Measurements from ENCODE around the gene CALM3.
A peak's percentile ranks its signal among the peaks of the same experiment; 100 is the strongest.

Gene CALM3

DNA sequence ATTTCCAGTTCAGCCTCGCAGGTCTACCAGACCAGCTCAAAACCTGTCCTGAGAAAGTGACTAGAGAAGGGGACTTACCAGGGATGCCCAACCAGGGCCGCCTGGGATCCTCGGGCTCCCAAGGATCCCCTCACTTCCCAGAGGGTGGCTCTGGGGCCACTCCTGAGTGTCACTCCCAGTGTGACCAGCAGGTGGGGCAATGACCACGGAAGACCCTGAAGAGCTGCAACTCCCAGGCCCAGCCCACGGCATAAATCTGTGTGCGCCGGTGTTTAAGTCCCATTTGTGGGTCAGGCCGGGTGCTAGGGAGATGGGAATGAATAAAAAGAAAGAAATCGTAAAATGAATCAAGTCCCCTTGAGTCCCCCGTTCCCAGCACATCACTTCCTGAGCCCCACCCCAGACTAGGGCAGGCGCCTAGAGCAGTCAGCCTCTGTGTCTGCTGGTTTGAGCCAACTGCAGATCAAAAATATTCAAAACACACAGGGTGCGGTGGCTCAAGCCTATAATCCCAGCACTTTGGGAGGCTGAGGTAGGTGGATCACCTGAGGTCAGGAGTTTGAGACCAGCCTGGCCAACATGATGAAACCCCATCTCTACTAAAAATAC, 13.1 kb downstream of the CALM3 start:
- TF ChIP-seq, protein P1, sequence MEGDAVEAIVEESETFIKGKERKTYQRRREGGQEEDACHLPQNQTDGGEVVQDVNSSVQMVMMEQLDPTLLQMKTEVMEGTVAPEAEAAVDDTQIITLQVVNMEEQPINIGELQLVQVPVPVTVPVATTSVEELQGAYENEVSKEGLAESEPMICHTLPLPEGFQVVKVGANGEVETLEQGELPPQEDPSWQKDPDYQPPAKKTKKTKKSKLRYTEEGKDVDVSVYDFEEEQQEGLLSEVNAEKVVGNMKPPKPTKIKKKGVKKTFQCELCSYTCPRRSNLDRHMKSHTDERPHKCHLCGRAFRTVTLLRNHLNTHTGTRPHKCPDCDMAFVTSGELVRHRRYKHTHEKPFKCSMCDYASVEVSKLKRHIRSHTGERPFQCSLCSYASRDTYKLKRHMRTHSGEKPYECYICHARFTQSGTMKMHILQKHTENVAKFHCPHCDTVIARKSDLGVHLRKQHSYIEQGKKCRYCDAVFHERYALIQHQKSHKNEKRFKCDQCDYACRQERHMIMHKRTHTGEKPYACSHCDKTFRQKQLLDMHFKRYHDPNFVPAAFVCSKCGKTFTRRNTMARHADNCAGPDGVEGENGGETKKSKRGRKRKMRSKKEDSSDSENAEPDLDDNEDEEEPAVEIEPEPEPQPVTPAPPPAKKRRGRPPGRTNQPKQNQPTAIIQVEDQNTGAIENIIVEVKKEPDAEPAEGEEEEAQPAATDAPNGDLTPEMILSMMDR (IDR thresholded peaks at IDR 0.05; ENCODE audit: low read depth, low read length, missing control alignments), result peak; percentile 94
- Histone ChIP-seq H3K27ac (no peak overlapping the region), H3K27me3 (replicated peaks) (no peaks in the 10 kb centered on the region), H3K4me3 (ENCODE audit: low read depth, low read length) (no peak overlapping the region), H3K36me3 (replicated peaks) (peaks cover 10% of the 10 kb centered on the region)
- DNase-seq, result peak; percentile 66
- in situ Hi-C loops (cut with HindIII; ENCODE audit: low pct_ligation_motif_present, low sequenced_read_pairs), result no loop called here

DNA sequence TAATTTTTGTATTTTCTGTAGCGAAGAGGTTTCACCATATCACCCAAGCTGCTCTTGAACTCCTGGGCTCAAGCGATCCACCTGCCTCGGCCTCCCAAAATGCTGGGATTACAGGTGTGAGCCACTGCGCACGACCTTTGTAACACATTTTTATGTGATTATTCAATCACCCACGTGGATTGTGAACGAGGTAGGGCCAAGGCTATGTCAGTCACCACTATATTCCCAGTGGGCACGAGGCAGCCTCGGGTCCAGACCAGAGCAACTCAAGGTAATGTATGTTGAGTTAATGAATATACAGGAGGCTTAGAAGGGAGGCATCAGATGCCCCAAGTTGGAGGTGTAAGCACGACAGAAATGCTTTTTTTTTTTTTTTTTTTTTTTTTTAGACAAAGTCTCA, 14.8 kb downstream of the CALM3 start:
- TF ChIP-seq, protein P1 (IDR thresholded peaks at IDR 0.05; ENCODE audit: low read depth, low read length, missing control alignments), result no peak
- no peak for DNase-seq
- Histone ChIP-seq H3K27ac (no peak overlapping the region), H3K27me3 (replicated peaks) (no peaks in the 10 kb centered on the region), H3K36me3 (replicated peaks) (no peaks in the 10 kb centered on the region), H3K4me3 (ENCODE audit: low read depth, low read length) (no peak overlapping the region)
- in situ Hi-C loops (cut with HindIII; ENCODE audit: low pct_ligation_motif_present, low sequenced_read_pairs), result no loop called here

DNA sequence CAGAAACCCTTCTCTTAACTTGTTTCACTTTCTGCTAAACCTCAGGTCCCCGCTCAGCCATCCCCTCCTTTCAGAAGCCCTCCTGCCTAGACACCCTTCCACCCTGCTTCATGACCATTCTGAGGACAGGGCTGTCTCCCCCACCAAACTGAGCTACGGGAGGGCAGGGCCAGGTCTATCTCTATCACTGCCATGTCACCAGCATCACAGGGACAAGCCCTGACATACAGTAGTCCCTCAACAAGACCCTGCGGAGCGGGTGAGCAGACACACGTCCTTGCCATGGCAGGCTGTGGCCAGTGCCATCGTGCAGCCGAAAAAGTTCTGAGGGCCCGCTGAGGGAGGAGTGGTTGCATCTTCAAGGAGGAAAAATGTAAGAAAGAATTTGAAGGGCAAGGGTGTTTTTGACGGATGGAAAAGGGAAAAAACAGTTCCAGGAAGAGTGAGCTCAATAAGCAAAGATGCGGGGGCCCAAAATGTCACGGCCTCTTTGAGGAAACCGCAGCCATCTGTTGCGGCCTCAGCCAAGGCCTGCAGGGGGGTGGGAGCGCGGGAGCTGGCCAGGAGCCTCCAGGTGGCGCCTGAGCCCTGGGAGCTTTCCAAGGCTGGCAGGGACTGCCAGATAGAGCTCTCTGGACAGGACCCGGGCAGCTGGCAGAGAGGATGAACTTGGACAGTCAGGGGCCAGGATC, 15.6 kb downstream of the CALM3 start:
- DNase-seq, result no peak
- TF ChIP-seq, protein P1 (IDR thresholded peaks at IDR 0.05; ENCODE audit: low read depth, low read length, missing control alignments), result peak; percentile 74
- Histone ChIP-seq H3K27ac (no peak overlapping the region), H3K4me3 (ENCODE audit: low read depth, low read length) (no peak overlapping the region), H3K36me3 (replicated peaks) (no peaks in the 10 kb centered on the region), H3K27me3 (replicated peaks) (no peaks in the 10 kb centered on the region)
- in situ Hi-C loops (cut with HindIII; ENCODE audit: low pct_ligation_motif_present, low sequenced_read_pairs), result no loop called here

DNA sequence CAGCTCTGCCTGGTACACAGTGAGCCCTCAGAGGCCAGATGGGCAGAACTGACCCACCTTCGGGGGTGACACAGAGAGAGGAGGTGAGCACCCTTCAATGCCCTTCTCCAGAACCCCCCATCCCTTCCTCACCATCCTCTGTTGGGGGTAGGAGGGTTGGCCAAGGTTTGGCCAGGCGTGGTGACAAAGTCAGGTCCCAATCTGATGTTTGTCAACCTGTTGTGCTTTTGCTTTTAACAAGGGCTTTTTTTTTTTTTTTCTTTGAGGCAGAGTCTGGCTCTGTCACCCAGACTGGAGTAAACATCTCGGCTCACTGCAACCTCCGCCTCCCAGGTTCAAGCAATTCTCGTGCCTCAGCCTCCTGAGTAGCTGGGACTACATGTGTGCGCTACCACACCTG, 16.5 kb downstream of the CALM3 start:
- H3K4me3 ChIP-seq (ENCODE audit: low read depth, low read length), result no peak overlapping the region
- in situ Hi-C loops (cut with HindIII; ENCODE audit: low pct_ligation_motif_present, low sequenced_read_pairs), result no loop called here
- no peak overlapping the region for H3K27ac ChIP-seq
- H3K36me3 ChIP-seq (replicated peaks), result no peaks in the 10 kb centered on the region
- H3K27me3 ChIP-seq (replicated peaks), result no peaks in the 10 kb centered on the region
- TF ChIP-seq, protein P1 (IDR thresholded peaks at IDR 0.05; ENCODE audit: low read depth, low read length, missing control alignments), result no peak
- no peak for DNase-seq

DNA sequence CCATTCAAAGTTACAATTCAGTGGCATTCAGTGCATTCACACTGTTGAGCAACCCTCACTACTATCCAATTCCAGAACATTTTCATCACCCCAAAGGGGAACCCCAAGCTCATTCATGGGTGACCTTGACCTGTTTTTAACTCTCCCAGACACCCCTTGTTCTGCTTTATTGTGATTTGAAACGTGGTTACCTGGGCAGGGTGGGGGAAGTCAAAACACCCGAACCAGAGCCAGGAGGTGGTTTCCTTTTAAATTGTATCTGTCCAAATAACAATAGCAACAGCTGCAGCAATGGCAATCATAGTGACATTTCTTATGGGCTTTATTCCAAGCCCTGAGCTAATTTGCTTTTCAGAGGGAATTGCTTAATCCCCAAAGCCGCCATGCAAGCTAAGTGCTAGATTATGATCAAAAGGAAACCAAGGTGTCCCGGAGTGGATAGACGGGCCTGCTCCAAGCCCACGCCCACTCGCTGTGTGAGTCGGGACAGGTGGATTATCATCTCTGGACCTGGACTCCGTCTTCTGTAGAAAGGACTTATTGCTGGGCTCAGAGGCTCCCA, 17.6 kb downstream of the CALM3 start:
- Histone ChIP-seq H3K27me3 (replicated peaks) (no peaks in the 10 kb centered on the region), H3K4me3 (ENCODE audit: low read depth, low read length) (no peak overlapping the region), H3K27ac (no peak overlapping the region), H3K36me3 (replicated peaks) (no peaks in the 10 kb centered on the region)
- DNase-seq, result no peak
- in situ Hi-C loops (cut with HindIII; ENCODE audit: low pct_ligation_motif_present, low sequenced_read_pairs), result no loop called here
- TF ChIP-seq, protein P1 (IDR thresholded peaks at IDR 0.05; ENCODE audit: low read depth, low read length, missing control alignments), result no peak

Data from brain microvascular endothelial cell (primary cell).